ENCODE measurements around the gene ATR. TPM values are rescaled to one million over a fixed set of nuclear protein-coding genes. Genes with fewer than 3 reads are reported as not detected.
"Not testable (repeated sequence)": the region's sequence is repeated elsewhere in the genome, so short reads cannot be mapped to it uniquely, and the experiment has no call there.

ATR gene
- total RNA-seq, 1 experiment from 2014 or later: 33.3 TPM

GRCh38 chr3:142417302-142417701 is 161.2 kb downstream of the ATR start:
- H3K79me2 ChIP-seq (ENCODE audit: low read depth): no peaks in the 10 kb centered on the region
- POLR2A ChIA-PET (ENCODE audit: unreplicated experiment): no interaction called here
- no peaks in the 10 kb centered on the region for H4K20me1 ChIP-seq (ENCODE audit: insufficient read depth)
- H3K27ac ChIP-seq: no peak overlapping the region
- no peaks in the 10 kb centered on the region for H3K9me3 ChIP-seq (ENCODE audit: insufficient read depth, low read depth)
- H3K36me3 ChIP-seq (ENCODE audit: low read depth): peaks cover 21% of the 10 kb centered on the region
- no peaks in the 10 kb centered on the region for H3K9me2 ChIP-seq (ENCODE audit: insufficient read depth)
- no TSS peak for BruUV-seq (replicated peaks)
- no peaks in the 10 kb centered on the region for H3F3A ChIP-seq (ENCODE audit: insufficient read depth, low read depth)
- no peak overlapping the region for H2AFZ ChIP-seq
- TF ChIP-seq EZH2 (IDR thresholded peaks at IDR 0.05; ENCODE audit: low read depth) (no peak), CTCF (conservative IDR thresholded peaks at IDR 0.05) (no peak)
- no peak overlapping the region for H3K4me2 ChIP-seq
- H3K27me3 ChIP-seq (ENCODE audit: insufficient read depth, low read depth): no peaks in the 10 kb centered on the region
- H3K4me3 ChIP-seq: no peak overlapping the region
- intact Hi-C loops (cut with micrococcal nuclease; ENCODE audit: unreplicated experiment): no loop called here
- DNase-seq: no peak
- CTCF ChIA-PET: no interaction called here
- H3K4me1 ChIP-seq (replicated peaks; ENCODE audit: insufficient read depth): no peaks in the 10 kb centered on the region

- DNase-seq; CTCF ChIA-PET; H3K27me3 ChIP-seq (ENCODE audit: insufficient read depth, low read depth); H3K9me3 ChIP-seq (ENCODE audit: insufficient read depth, low read depth); H3K4me2 ChIP-seq; POLR2A ChIA-PET (ENCODE audit: unreplicated experiment); intact Hi-C loops (cut with micrococcal nuclease; ENCODE audit: unreplicated experiment); H3K79me2 ChIP-seq (ENCODE audit: low read depth); H3K9me2 ChIP-seq (ENCODE audit: insufficient read depth); H3K4me3 ChIP-seq; H3F3A ChIP-seq (ENCODE audit: insufficient read depth, low read depth); H2AFZ ChIP-seq; BruUV-seq (replicated peaks); H4K20me1 ChIP-seq (ENCODE audit: insufficient read depth): not testable (repeated sequence)
- H3K4me1 ChIP-seq (replicated peaks; ENCODE audit: insufficient read depth): peaks cover 12% of the 10 kb centered on the region; the same call in 1 of the 2 replicates
- peaks cover 33% of the 10 kb centered on the region for H3K36me3 ChIP-seq (ENCODE audit: low read depth)
- H3K27ac ChIP-seq: 0 out of 2 replicates have a peak overlapping the region, but pooled peaks have one; percentile 13
These were observed 178.0 kb downstream of the ATR start for GRCh38 chr3:142400537-142400936.

Other genes with a start within 250 kb of the ATR start
- 45.3 and 47.0 TPM in 2 replicates for gene XRN1, start 130.7 kb downstream of the ATR start, total RNA-seq (2021)
- gene PLS1, start 17.7 kb upstream of the ATR start, total RNA-seq (2021): 50.4 and 53.8 TPM in 2 replicates
- 3.8 and 6.9 TPM in 2 replicates for gene TRPC1, start 145.3 kb upstream of the ATR start, total RNA-seq (2021)

Measured in PC-9 (cell line).